Endothelial cell (in vitro differentiated cells): Measurements from ENCODE around the gene PLCG2. TPM values are rescaled to one million over a fixed set of nuclear protein-coding genes. Genes with fewer than 3 reads are reported as not detected.

Experiments
- DNase-seq: peaks from one replicate; pipeline ENCODE4 v3.0.0; 2021; ENCODE audit warnings: low spot score
- H3K27ac Mint-ChIP-seq: one replicate; pipeline ENCODE4 v1.8.0; 2021; ENCODE audit warnings: mixed read lengths, inconsistent platforms; ENCODE audit not compliant: unreplicated experiment
- H3K27me3 Mint-ChIP-seq: one replicate; pipeline ENCODE4 v1.8.0; 2021; ENCODE audit warnings: mild to moderate bottlenecking, moderate library complexity, mixed read lengths, inconsistent platforms; ENCODE audit not compliant: unreplicated experiment
- H3K36me3 Mint-ChIP-seq: one replicate; pipeline ENCODE4 v1.8.0; 2021; ENCODE audit warnings: mild to moderate bottlenecking, low read depth, mixed read lengths, inconsistent platforms; ENCODE audit not compliant: unreplicated experiment
- H3K4me1 Mint-ChIP-seq: one replicate; pipeline ENCODE4 v1.8.0; 2021; ENCODE audit warnings: mild to moderate bottlenecking, mixed read lengths, inconsistent platforms; ENCODE audit not compliant: unreplicated experiment
- H3K4me3 Mint-ChIP-seq: one replicate; pipeline ENCODE4 v1.8.0; 2021; ENCODE audit warnings: mild to moderate bottlenecking, mixed read lengths, inconsistent platforms; ENCODE audit not compliant: unreplicated experiment
- H3K9me3 Mint-ChIP-seq: one replicate; pipeline ENCODE4 v1.8.0; 2021; ENCODE audit warnings: mixed read lengths, inconsistent platforms; ENCODE audit not compliant: unreplicated experiment
- total RNA-seq: library from RNA; stranded (reverse); fragmentation: NEBNext Ultra II Directional; extraction: Animal tissue kit (Norgen Biotek cat#: 25700); gene quantifications from one replicate; pipeline ENCODE4 v1.2.1, GENCODE V29; 2021; ENCODE audit not compliant: unreplicated experiment
- TF ChIP-seq, protein P1 (sequence below): fragments of 200-600 bp; sonication (generic); IDR thresholded peaks from one replicate; pipeline ENCODE4 v1.5.0; 2021; ENCODE audit warnings: antibody characterized with exemption; ENCODE audit not compliant: unreplicated experiment

Gene PLCG2
- total RNA-seq, 1 donor from 2014 or later = 103 TPM

DNA sequence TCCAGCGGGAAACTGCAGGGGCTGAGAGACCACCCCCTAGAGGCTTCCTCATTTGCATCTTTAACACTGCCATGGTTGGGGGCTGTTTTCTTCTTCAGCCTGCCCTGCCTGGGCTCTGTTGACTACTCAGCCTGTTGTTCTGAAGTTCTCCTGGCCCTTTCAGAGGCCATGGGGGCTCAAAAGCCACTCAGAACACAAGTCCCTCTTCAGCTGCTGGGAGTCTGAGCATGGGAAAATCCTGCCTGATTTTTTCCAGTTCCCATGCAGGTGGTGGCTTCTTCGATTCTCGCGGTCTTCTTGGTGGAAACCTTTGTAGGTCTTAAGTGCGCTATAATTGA is 36.3 kb downstream of the PLCG2 start:
- peaks cover 2% of the 10 kb centered on the region for H3K27me3 Mint-ChIP-seq
- peaks cover 25% of the 10 kb centered on the region for H3K4me1 Mint-ChIP-seq
- no peaks in the 10 kb centered on the region for H3K9me3 Mint-ChIP-seq
- TF ChIP-seq, protein P1, sequence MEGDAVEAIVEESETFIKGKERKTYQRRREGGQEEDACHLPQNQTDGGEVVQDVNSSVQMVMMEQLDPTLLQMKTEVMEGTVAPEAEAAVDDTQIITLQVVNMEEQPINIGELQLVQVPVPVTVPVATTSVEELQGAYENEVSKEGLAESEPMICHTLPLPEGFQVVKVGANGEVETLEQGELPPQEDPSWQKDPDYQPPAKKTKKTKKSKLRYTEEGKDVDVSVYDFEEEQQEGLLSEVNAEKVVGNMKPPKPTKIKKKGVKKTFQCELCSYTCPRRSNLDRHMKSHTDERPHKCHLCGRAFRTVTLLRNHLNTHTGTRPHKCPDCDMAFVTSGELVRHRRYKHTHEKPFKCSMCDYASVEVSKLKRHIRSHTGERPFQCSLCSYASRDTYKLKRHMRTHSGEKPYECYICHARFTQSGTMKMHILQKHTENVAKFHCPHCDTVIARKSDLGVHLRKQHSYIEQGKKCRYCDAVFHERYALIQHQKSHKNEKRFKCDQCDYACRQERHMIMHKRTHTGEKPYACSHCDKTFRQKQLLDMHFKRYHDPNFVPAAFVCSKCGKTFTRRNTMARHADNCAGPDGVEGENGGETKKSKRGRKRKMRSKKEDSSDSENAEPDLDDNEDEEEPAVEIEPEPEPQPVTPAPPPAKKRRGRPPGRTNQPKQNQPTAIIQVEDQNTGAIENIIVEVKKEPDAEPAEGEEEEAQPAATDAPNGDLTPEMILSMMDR = no peak
- no peak for DNase-seq
- no peak overlapping the region for H3K27ac Mint-ChIP-seq
- H3K4me3 Mint-ChIP-seq = no peak overlapping the region
- H3K36me3 Mint-ChIP-seq = no peaks in the 10 kb centered on the region

DNA sequence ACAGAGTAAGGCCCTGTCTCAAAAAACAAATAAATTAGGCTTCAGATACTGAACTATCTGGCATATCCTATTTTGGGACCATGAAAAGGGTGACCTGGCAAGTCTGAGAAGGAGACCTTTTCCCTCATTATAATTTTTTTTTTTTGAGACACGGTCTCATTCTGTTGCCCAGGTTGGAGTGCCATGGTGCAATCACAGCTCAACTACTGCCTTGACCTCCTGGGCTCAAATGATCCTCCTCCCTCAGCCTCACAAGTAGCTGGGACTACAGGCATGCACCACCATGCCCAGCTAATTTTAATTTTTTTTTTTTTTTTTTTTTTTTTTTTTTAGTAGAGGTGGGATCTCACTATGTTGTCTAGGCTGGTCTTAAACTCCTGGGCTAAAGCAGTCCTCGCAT is 37.3 kb downstream of the PLCG2 start:
- no peak overlapping the region for H3K27ac Mint-ChIP-seq
- peaks cover 2% of the 10 kb centered on the region for H3K27me3 Mint-ChIP-seq
- TF ChIP-seq, protein P1 = no peak
- no peaks in the 10 kb centered on the region for H3K9me3 Mint-ChIP-seq
- H3K4me3 Mint-ChIP-seq = no peak overlapping the region
- H3K36me3 Mint-ChIP-seq = no peaks in the 10 kb centered on the region
- no peak for DNase-seq
- H3K4me1 Mint-ChIP-seq = peaks cover 25% of the 10 kb centered on the region

DNA sequence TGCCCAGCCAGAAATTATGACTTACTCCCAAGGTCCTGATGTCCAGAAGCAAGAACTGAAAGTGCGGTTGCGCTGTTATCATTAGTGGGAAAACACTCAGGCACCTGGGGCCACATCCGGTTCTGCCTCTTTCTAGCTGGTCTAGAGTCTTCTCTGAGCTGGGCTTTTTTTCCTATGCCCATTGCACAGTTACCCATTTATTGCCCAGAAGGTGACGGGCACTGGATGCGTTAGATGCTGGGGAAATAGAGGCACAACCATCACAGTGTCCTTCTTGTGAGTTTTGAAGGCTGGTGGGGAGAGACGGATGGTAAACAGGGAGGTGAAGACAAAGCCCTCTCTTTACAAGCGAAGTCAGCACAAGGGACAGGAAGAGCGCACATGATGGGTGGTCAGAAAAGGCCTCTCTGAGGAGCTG is 37.7 kb downstream of the PLCG2 start:
- no peaks in the 10 kb centered on the region for H3K9me3 Mint-ChIP-seq
- no peak overlapping the region for H3K27ac Mint-ChIP-seq
- no peaks in the 10 kb centered on the region for H3K36me3 Mint-ChIP-seq
- H3K4me1 Mint-ChIP-seq = peaks cover 28% of the 10 kb centered on the region
- TF ChIP-seq, protein P1 = no peak
- no peak overlapping the region for H3K4me3 Mint-ChIP-seq
- H3K27me3 Mint-ChIP-seq = peaks cover 2% of the 10 kb centered on the region
- DNase-seq = no peak

DNA sequence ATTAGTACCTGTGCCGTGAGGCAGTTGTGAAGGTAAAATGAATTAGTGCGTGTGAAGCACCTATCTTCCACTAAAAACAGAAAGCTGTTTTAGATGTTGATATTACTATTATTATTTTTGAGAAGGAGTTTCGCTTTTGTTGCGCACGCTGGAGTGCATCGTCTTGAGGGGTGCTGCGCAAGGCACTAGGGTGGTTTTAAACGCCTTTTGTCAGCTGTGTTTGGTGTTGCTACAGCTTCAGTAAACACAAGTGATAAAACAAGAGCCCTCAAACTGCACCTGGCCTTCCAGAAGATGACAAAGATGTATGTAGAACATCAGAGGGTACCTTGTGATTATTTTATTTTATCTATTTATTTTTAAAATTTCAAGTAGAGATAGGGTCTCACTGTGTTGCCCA is 38.2 kb downstream of the PLCG2 start:
- Mint-ChIP-seq H3K4me3 (no peak overlapping the region), H3K27ac (no peak overlapping the region), H3K9me3 (no peaks in the 10 kb centered on the region), H3K36me3 (no peaks in the 10 kb centered on the region), H3K27me3 (peaks cover 4% of the 10 kb centered on the region), H3K4me1 (peaks cover 31% of the 10 kb centered on the region)
- TF ChIP-seq, protein P1 = no peak
- DNase-seq = no peak

DNA sequence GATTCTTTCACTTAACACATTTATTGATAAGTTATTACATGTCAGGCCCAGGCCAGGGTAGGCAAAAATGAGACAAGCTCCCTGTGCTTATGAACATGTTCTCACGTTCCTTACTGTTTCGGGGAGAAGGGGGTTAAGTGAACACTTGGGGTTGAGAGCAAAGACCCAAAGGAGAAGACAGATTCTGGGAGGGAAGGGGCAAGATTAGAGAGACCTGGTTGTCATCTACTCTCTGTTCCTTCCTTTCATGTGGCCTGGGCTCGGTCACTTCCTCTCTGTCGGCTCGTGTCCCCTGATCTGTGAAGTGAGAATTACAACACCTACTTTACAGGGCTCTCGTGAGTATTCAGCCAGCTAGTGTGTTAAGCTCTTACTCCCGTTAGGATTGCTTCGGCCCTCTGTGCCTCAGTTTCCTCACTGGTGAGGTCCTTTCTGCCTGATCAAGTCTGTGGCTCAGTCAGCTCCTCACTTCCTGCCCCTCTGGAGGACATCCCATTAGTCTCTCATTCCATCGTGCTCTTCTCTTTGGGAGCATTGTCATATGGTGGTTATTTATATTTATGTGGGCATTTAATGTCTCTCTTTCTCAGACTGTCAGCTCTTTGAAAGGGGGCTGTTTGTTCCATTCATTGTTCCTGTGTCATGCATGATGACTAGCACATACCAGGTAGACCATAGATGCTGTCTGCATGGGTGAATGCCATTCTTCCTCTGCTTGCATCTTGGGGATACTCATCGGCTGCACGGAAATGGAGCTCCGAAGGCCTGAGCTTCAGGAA is 38.9 kb downstream of the PLCG2 start:
- Mint-ChIP-seq H3K27me3 (peaks cover 4% of the 10 kb centered on the region), H3K4me1 (peaks cover 31% of the 10 kb centered on the region), H3K36me3 (no peaks in the 10 kb centered on the region), H3K4me3 (no peak overlapping the region), H3K27ac (peak overlapping the region; percentile 4), H3K9me3 (no peaks in the 10 kb centered on the region)
- TF ChIP-seq, protein P1 = no peak
- DNase-seq = no peak
